ENCODE measurements around the gene OBSCN.

DNA sequence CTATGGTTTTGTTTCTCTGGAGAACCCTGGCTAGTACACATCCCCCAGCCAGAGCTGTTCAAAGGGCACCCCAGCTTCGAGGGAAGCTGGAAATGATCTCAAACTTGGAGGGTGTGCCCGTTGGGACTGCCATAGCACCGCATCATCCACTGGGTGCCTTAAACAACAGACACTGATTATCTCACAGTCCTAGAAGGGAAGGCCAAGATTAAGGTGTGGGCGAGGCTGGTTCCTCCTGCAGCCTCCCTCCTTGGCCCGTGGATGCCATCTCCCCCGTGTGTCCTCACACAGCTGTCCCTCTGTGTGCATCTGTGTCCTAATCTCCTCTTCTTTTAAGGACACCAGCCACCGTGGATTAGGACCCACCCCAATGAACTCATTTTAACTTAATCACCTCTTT is 46.5 kb upstream of the OBSCN start:
- TF ChIP-seq, protein P1, sequence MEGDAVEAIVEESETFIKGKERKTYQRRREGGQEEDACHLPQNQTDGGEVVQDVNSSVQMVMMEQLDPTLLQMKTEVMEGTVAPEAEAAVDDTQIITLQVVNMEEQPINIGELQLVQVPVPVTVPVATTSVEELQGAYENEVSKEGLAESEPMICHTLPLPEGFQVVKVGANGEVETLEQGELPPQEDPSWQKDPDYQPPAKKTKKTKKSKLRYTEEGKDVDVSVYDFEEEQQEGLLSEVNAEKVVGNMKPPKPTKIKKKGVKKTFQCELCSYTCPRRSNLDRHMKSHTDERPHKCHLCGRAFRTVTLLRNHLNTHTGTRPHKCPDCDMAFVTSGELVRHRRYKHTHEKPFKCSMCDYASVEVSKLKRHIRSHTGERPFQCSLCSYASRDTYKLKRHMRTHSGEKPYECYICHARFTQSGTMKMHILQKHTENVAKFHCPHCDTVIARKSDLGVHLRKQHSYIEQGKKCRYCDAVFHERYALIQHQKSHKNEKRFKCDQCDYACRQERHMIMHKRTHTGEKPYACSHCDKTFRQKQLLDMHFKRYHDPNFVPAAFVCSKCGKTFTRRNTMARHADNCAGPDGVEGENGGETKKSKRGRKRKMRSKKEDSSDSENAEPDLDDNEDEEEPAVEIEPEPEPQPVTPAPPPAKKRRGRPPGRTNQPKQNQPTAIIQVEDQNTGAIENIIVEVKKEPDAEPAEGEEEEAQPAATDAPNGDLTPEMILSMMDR (IDR thresholded peaks at IDR 0.05) = no peak
- TF ChIP-seq EZH2 (IDR thresholded peaks at IDR 0.05) (no peak), EZH2phosphoT487 (IDR thresholded peaks at IDR 0.05) (no peak)
